Measurements from ENCODE around the gene NTNG2.

DNA sequence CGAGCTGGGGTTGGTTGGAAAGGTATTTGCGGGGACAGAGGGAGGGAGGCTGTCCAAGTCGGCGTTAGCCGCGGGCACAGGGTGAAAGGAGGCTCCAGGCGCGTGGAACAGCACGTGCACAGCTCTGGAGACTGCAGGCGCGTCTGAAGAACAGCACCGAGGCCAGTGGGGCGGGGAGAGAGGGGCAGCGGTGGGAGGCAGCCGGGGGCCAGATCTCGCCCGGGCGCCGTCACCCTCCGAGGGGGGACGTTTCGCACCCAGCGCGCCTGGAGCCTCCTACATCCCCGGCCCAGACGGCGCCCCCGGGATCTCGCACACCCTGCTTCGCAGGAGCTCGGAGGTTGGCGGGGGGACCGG lies 79.6 kb downstream of the NTNG2 start:
- TF ChIP-seq, protein P1, sequence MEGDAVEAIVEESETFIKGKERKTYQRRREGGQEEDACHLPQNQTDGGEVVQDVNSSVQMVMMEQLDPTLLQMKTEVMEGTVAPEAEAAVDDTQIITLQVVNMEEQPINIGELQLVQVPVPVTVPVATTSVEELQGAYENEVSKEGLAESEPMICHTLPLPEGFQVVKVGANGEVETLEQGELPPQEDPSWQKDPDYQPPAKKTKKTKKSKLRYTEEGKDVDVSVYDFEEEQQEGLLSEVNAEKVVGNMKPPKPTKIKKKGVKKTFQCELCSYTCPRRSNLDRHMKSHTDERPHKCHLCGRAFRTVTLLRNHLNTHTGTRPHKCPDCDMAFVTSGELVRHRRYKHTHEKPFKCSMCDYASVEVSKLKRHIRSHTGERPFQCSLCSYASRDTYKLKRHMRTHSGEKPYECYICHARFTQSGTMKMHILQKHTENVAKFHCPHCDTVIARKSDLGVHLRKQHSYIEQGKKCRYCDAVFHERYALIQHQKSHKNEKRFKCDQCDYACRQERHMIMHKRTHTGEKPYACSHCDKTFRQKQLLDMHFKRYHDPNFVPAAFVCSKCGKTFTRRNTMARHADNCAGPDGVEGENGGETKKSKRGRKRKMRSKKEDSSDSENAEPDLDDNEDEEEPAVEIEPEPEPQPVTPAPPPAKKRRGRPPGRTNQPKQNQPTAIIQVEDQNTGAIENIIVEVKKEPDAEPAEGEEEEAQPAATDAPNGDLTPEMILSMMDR (IDR thresholded peaks at IDR 0.05): no peak
- no peak for TF ChIP-seq POLR2A (IDR thresholded peaks at IDR 0.05)
